SK-N-SH (cell line): ENCODE data around the gene CCSER1. TPM values are rescaled to one million over a fixed set of nuclear protein-coding genes. Genes with fewer than 3 reads are reported as not detected.

ENCODE experiments used
- CTCF ChIA-PET: fragments of 300-600, 350-600 bp; formaldehyde crosslinking; extraction: SDS; loops from one replicate; lab custom pipeline; 2021; lab: Yijun Ruan, JAX
- POLR2A ChIA-PET: fragments of 350-600 bp; sonication (Branson Sonifier 250); formaldehyde crosslinking; extraction: SDS; loops from one replicate; lab custom pipeline; 2020; ENCODE audit warnings: antibody characterized with exemption, inconsistent platforms; lab: Yijun Ruan, JAX
- DNase-seq: peaks from one replicate; pipeline ENCODE4 v3.0.0; 2012
- H2AFZ ChIP-seq: fragments of 200-600 bp; sonication (generic); 2 replicates; pipeline ENCODE4 v1.8.1; 2016; ENCODE audit warnings: antibody characterized with exemption, mild to moderate bottlenecking, low read depth
- H3F3A ChIP-seq: fragments of 200-600 bp; sonication (generic); replicated peaks from 2 replicates; pipeline ENCODE3; 2016; ENCODE audit warnings: antibody characterized with exemption, mild to moderate bottlenecking; ENCODE audit not compliant: insufficient read depth
- H3K27ac ChIP-seq, 2 experiments: fragments of 200-500 bp in 1 of 2; fragments of 200-600 bp in 1 of 2; sonication (Bioruptor generic) in 1 of 2; sonication (generic), shearing (Covaris generic) in 1 of 2; 2 replicates each; pipeline versions ENCODE4 v1.5.1 to v1.6.1; 2014 to 2016; ENCODE audit warnings: low read depth in 2 of 2, inconsistent platforms in 1 of 2, low read length in 1 of 2, mild to moderate bottlenecking in 1 of 2, mixed read lengths in 1 of 2
- H3K27me3 ChIP-seq: fragments of 200-600 bp; sonication (generic), shearing (Covaris generic); 2 replicates; pipeline ENCODE4 v1.6.1; 2016; ENCODE audit warnings: mixed run types; ENCODE audit not compliant: insufficient read depth
- H3K36me3 ChIP-seq, 2 experiments: fragments of 200-500 bp in 1 of 2; fragments of 200-600 bp in 1 of 2; sonication (Bioruptor generic) in 1 of 2; sonication (generic) in 1 of 2; replicated peaks in 1 of 2; 2 replicates each; pipeline versions ENCODE3 to v1.5.1; 2014 to 2016; ENCODE audit warnings: low read length in 1 of 2, mild to moderate bottlenecking in 1 of 2; ENCODE audit not compliant: insufficient read depth in 2 of 2, control insufficient read depth in 1 of 2
- H3K4me1 ChIP-seq, 2 experiments: fragments of 200-500 bp in 1 of 2; fragments of 200-600 bp in 1 of 2; sonication (Bioruptor generic) in 1 of 2; sonication (generic), shearing (Covaris generic) in 1 of 2; 2 replicates each; pipeline versions ENCODE4 v1.5.1 to v1.6.1; 2014 to 2016; ENCODE audit warnings: low read depth in 1 of 2, low read length in 1 of 2, mixed run types in 1 of 2; ENCODE audit not compliant: insufficient read depth in 2 of 2, control insufficient read depth in 1 of 2
- H3K4me2 ChIP-seq: fragments of 200-600 bp; sonication (generic), shearing (Covaris generic); 2 replicates; pipeline ENCODE4 v1.6.1; 2017; ENCODE audit warnings: mixed run types
- H3K4me3 ChIP-seq, 2 experiments: fragments of 200-500 bp in 1 of 2; fragments of 200-600 bp in 1 of 2; sonication (Bioruptor generic) in 1 of 2; sonication (generic), shearing (Covaris generic) in 1 of 2; 2 replicates each; pipeline versions ENCODE4 v1.5.1 to v1.8.1; 2014 to 2016; ENCODE audit warnings: low read depth in 2 of 2, inconsistent platforms in 1 of 2, low read length in 1 of 2, mild to moderate bottlenecking in 1 of 2, mixed read lengths in 1 of 2, moderate library complexity in 1 of 2
- H3K79me2 ChIP-seq: fragments of 200-600 bp; sonication (generic); 2 replicates; pipeline ENCODE4 v1.8.1; 2017; ENCODE audit warnings: mild to moderate bottlenecking; ENCODE audit not compliant: insufficient read depth
- H3K9ac ChIP-seq: fragments of 200-600 bp; sonication (generic); 2 replicates; pipeline ENCODE4 v1.6.1; 2017; ENCODE audit warnings: mixed run types
- H3K9me2 ChIP-seq: fragments of 200-600 bp; sonication (generic); 2 replicates; pipeline ENCODE4 v1.6.1; 2017; ENCODE audit warnings: mixed run types
- H3K9me3 ChIP-seq: fragments of 200-600 bp; sonication (generic); 2 replicates; pipeline ENCODE4 v1.6.1; 2017; ENCODE audit warnings: mixed run types, mild to moderate bottlenecking, moderate library complexity
- H4K20me1 ChIP-seq: fragments of 200-600 bp; sonication (generic); 2 replicates; pipeline ENCODE4 v1.6.1; 2017; ENCODE audit warnings: mild to moderate bottlenecking, mixed run types; ENCODE audit not compliant: insufficient read depth
- CHD2 ChIP-seq: fragments of 150-350 bp; IDR thresholded peaks from 2 replicates; pipeline ENCODE4 v1.6.1; 2018; ENCODE audit warnings: low read length; ENCODE audit not compliant: partially characterized antibody
- FOSL2 ChIP-seq: IDR thresholded peaks from 2 replicates; pipeline ENCODE4 v1.4.0; 2012; ENCODE audit warnings: low read depth, mild to moderate bottlenecking, moderate library complexity, borderline replicate concordance
- FOXJ3 ChIP-seq: sonication (generic); formaldehyde crosslinking; IDR thresholded peaks from 2 replicates; pipeline ENCODE4 v1.5.1; 2020; ENCODE audit warnings: mild to moderate bottlenecking, missing genetic modification reagents
- FOXM1 ChIP-seq: IDR thresholded peaks from 2 replicates; pipeline ENCODE4 v1.4.0; 2012; ENCODE audit warnings: low read depth, mild to moderate bottlenecking
- GABPA ChIP-seq: IDR thresholded peaks from 2 replicates; pipeline ENCODE4 v1.4.0; 2012; ENCODE audit warnings: low read depth, mild to moderate bottlenecking
- JUND ChIP-seq: IDR thresholded peaks from 2 replicates; pipeline ENCODE4 v1.4.0; 2012
- NRF1 ChIP-seq: IDR thresholded peaks from 2 replicates; pipeline ENCODE4 v1.6.1; 2012; ENCODE audit warnings: low read depth, mild to moderate bottlenecking, low read length
- RAD21 ChIP-seq: IDR thresholded peaks from 2 replicates; pipeline ENCODE4 v1.6.1; 2012; ENCODE audit warnings: mild to moderate bottlenecking, low read length
- RXRA ChIP-seq: IDR thresholded peaks from 2 replicates; pipeline ENCODE4 v1.4.0; 2012; ENCODE audit warnings: low read depth, mild to moderate bottlenecking, borderline replicate concordance
- SIN3A ChIP-seq: IDR thresholded peaks from 2 replicates; pipeline ENCODE4 v1.6.1; 2012; ENCODE audit warnings: low read depth, mild to moderate bottlenecking, low read length, moderate library complexity, borderline replicate concordance
- SMC3 ChIP-seq: IDR thresholded peaks from 2 replicates; pipeline ENCODE4 v1.6.1; 2012; ENCODE audit warnings: low read depth, low read length, improper control_type of control experiment
- TEAD4 ChIP-seq: IDR thresholded peaks from 2 replicates; pipeline ENCODE4 v1.4.0; 2012; ENCODE audit warnings: mild to moderate bottlenecking, borderline replicate concordance; ENCODE audit not compliant: insufficient read depth
- YY1 ChIP-seq: IDR thresholded peaks from 2 replicates; pipeline ENCODE4 v1.4.0; 2012; ENCODE audit warnings: low read depth, mild to moderate bottlenecking
- WGBS: methylation state at CpG from one replicate; pipeline ENCODE4 v1.1.6; 2017; ENCODE audit warnings: low lambda C conversion rate; 5-methylcytosine and 5-hydroxymethylcytosine counted together
- polyA plus RNA-seq, 3 experiments: library from polyadenylated mRNA; depleted of rRNA; stranded (reverse); fragments of >200 nt; gene quantifications; 2 replicates each; pipeline ENCODE4 v1.2.3, GENCODE V29; 2012
- TF ChIP-seq, protein P1 (sequence below): IDR thresholded peaks from 2 replicates; pipeline ENCODE4 v1.4.0; 2012; ENCODE audit warnings: low read depth, borderline replicate concordance
- TF ChIP-seq, protein P2 (sequence below): fragments of 200-600 bp; sonication (generic); IDR thresholded peaks from 2 replicates; pipeline ENCODE4 v1.6.1; 2017; ENCODE audit warnings: antibody characterized with exemption, mild to moderate bottlenecking, moderate library complexity
- TF ChIP-seq, protein P3 (sequence below): IDR thresholded peaks from 2 replicates; pipeline ENCODE4 v1.6.1; 2012; ENCODE audit warnings: mild to moderate bottlenecking, low read depth, low read length, moderate library complexity
- TF ChIP-seq, protein P4 (sequence below): fragments of 150-350 bp; IDR thresholded peaks from 2 replicates; pipeline ENCODE4 v1.6.1; 2017; ENCODE audit warnings: antibody characterized with exemption, low read length, low read depth, borderline replicate concordance
- TF ChIP-seq, protein P5 (sequence below): IDR thresholded peaks from 2 replicates; pipeline ENCODE4 v1.4.0; 2012; ENCODE audit warnings: low read depth

CCSER1 gene
- polyA plus RNA-seq, 1 of the 3 experiments (the other 2 are of a cell fraction) = 0.05 TPM

DNA sequence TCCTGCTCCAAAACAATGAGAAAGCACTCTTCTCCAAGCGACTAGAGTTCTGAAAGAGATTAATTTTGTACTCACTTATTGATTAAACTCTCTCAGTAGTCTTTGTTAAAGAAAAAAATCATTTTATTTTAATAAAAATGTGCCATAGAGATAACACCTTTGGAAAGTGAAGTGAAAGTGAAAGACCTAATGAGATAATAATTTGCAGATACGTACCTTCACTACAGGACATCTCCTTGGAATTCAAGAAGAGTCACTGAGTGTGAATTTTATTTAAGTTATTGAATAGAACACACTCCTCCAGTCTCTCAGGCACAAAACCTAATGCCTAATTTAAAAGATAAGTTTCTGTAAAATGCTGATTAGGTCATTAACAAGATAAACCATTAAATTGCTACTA is 1106.0 kb downstream of the CCSER1 start:
- Histone ChIP-seq H3K4me3 (no peak overlapping the region), H3F3A (no peaks in the 10 kb centered on the region), H3K36me3 (no peaks in the 10 kb centered on the region), H3K27ac (no peak overlapping the region), H3K9me3 (no peaks in the 10 kb centered on the region), H3K27me3 (no peaks in the 10 kb centered on the region), H4K20me1 (no peaks in the 10 kb centered on the region), H3K4me2 (no peak overlapping the region), H3K4me1 (no peaks in the 10 kb centered on the region), H3K9me2 (no peaks in the 10 kb centered on the region), H3K9ac (no peak overlapping the region), H3K79me2 (no peaks in the 10 kb centered on the region), H2AFZ (no peak overlapping the region)
- TF ChIP-seq, protein P1, sequence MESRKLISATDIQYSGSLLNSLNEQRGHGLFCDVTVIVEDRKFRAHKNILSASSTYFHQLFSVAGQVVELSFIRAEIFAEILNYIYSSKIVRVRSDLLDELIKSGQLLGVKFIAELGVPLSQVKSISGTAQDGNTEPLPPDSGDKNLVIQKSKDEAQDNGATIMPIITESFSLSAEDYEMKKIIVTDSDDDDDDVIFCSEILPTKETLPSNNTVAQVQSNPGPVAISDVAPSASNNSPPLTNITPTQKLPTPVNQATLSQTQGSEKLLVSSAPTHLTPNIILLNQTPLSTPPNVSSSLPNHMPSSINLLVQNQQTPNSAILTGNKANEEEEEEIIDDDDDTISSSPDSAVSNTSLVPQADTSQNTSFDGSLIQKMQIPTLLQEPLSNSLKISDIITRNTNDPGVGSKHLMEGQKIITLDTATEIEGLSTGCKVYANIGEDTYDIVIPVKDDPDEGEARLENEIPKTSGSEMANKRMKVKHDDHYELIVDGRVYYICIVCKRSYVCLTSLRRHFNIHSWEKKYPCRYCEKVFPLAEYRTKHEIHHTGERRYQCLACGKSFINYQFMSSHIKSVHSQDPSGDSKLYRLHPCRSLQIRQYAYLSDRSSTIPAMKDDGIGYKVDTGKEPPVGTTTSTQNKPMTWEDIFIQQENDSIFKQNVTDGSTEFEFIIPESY = no peak
- TF ChIP-seq, protein P2, sequence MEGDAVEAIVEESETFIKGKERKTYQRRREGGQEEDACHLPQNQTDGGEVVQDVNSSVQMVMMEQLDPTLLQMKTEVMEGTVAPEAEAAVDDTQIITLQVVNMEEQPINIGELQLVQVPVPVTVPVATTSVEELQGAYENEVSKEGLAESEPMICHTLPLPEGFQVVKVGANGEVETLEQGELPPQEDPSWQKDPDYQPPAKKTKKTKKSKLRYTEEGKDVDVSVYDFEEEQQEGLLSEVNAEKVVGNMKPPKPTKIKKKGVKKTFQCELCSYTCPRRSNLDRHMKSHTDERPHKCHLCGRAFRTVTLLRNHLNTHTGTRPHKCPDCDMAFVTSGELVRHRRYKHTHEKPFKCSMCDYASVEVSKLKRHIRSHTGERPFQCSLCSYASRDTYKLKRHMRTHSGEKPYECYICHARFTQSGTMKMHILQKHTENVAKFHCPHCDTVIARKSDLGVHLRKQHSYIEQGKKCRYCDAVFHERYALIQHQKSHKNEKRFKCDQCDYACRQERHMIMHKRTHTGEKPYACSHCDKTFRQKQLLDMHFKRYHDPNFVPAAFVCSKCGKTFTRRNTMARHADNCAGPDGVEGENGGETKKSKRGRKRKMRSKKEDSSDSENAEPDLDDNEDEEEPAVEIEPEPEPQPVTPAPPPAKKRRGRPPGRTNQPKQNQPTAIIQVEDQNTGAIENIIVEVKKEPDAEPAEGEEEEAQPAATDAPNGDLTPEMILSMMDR = no peak
- no peak for TF ChIP-seq FOXM1
- TF ChIP-seq RAD21 = no peak
- no peak for TF ChIP-seq GABPA
- no peak for TF ChIP-seq YY1
- TF ChIP-seq SMC3 = no peak
- TF ChIP-seq NRF1 = no peak
- no peak for TF ChIP-seq FOSL2
- TF ChIP-seq RXRA = no peak
- no peak for TF ChIP-seq JUND
- no peak for TF ChIP-seq CHD2
- TF ChIP-seq SIN3A = no peak
- no peak for DNase-seq
- POLR2A ChIA-PET = no interaction called here
- 52% methylated on average over 2 of the region's 2 CpGs for WGBS
- CTCF ChIA-PET = no interaction called here

DNA sequence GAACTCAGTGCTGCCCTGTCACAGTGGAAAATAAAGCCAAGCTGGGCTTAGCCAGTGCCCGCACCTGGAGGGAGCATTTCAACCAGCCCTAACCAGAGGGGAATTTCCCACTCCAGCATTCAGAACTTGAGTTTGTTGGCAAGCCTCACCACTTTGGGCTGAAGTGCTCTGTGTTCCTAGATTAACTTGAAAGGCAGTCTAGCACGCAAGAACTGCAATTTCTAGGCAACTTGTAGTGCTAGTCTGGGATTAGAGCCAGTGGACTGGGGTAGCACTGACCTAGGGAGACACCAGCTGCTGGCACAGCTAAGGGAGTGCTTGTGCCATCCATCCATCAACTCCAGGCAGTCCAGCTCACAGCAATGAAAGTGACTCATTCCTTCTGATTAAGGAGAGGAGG is 1115.9 kb downstream of the CCSER1 start:
- WGBS = 60% methylated on average over 1 of the region's 2 CpGs
- no peaks in the 10 kb centered on the region for H3K27me3 ChIP-seq
- H3K4me1 ChIP-seq = no peaks in the 10 kb centered on the region
- CTCF ChIA-PET = no interaction called here
- H3K79me2 ChIP-seq = no peaks in the 10 kb centered on the region
- H3K9ac ChIP-seq = no peak overlapping the region
- TF ChIP-seq FOXJ3 (CRISPR knock-in tag) (no peak), TEAD4 (no peak)
- TF ChIP-seq, protein P3, sequence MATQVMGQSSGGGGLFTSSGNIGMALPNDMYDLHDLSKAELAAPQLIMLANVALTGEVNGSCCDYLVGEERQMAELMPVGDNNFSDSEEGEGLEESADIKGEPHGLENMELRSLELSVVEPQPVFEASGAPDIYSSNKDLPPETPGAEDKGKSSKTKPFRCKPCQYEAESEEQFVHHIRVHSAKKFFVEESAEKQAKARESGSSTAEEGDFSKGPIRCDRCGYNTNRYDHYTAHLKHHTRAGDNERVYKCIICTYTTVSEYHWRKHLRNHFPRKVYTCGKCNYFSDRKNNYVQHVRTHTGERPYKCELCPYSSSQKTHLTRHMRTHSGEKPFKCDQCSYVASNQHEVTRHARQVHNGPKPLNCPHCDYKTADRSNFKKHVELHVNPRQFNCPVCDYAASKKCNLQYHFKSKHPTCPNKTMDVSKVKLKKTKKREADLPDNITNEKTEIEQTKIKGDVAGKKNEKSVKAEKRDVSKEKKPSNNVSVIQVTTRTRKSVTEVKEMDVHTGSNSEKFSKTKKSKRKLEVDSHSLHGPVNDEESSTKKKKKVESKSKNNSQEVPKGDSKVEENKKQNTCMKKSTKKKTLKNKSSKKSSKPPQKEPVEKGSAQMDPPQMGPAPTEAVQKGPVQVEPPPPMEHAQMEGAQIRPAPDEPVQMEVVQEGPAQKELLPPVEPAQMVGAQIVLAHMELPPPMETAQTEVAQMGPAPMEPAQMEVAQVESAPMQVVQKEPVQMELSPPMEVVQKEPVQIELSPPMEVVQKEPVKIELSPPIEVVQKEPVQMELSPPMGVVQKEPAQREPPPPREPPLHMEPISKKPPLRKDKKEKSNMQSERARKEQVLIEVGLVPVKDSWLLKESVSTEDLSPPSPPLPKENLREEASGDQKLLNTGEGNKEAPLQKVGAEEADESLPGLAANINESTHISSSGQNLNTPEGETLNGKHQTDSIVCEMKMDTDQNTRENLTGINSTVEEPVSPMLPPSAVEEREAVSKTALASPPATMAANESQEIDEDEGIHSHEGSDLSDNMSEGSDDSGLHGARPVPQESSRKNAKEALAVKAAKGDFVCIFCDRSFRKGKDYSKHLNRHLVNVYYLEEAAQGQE = no peak
- TF ChIP-seq, protein P4, sequence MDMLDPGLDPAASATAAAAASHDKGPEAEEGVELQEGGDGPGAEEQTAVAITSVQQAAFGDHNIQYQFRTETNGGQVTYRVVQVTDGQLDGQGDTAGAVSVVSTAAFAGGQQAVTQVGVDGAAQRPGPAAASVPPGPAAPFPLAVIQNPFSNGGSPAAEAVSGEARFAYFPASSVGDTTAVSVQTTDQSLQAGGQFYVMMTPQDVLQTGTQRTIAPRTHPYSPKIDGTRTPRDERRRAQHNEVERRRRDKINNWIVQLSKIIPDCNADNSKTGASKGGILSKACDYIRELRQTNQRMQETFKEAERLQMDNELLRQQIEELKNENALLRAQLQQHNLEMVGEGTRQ = no peak
- TF ChIP-seq, protein P5, sequence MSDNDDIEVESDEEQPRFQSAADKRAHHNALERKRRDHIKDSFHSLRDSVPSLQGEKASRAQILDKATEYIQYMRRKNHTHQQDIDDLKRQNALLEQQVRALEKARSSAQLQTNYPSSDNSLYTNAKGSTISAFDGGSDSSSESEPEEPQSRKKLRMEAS = no peak
- H3F3A ChIP-seq = no peaks in the 10 kb centered on the region
- no peak overlapping the region for H3K27ac ChIP-seq
- no peaks in the 10 kb centered on the region for H3K9me2 ChIP-seq
- no peaks in the 10 kb centered on the region for H3K36me3 ChIP-seq
- no peak overlapping the region for H3K4me3 ChIP-seq
- H2AFZ ChIP-seq = no peak overlapping the region
- no peak for DNase-seq
- H3K9me3 ChIP-seq = no peaks in the 10 kb centered on the region
- POLR2A ChIA-PET = no interaction called here
- H3K4me2 ChIP-seq = no peak overlapping the region
- H4K20me1 ChIP-seq = no peaks in the 10 kb centered on the region
